K562 (cell line): Measurements from ENCODE around the gene ASB2. TPM values are rescaled to one million over a fixed set of nuclear protein-coding genes. Genes with fewer than 3 reads are reported as not detected.

Source experiments
- ATAC-seq: fragments of 200-7000 bp; cut with Tn5 transposase; 3 replicates; pipeline ENCODE4 v1.9.1; 2020; ENCODE audit warnings: moderate library complexity
- BruUV-seq: library from RNA; stranded (reverse); fragments of 400-500 nt; replicated peaks from 2 replicates; lab custom pipeline; 2021; lab: Mats Ljungman, UMichigan
- CTCF ChIA-PET: fragments of 300-600 bp; formaldehyde crosslinking; extraction: SDS; loops from one replicate; lab custom pipeline; 2021; ENCODE audit warnings: low intra/inter-chr PET ratio; lab: Yijun Ruan, JAX
- POLR2A ChIA-PET: fragments of 300-600, 350-650 bp; sonication (Branson Sonifier 250); formaldehyde crosslinking; extraction: SDS; loops from one replicate; lab custom pipeline; 2021; ENCODE audit warnings: antibody characterized with exemption, inconsistent platforms; lab: Yijun Ruan, JAX
- DNase-seq, 4 experiments: peaks; one replicate each; pipeline versions ENCODE4 v3.0.0 to v3.0.0-alpha.2; 2011 to 2018; ENCODE audit warnings: low spot score in 3 of 4, mixed read lengths in 3 of 4; ENCODE audit errors: extremely low read depth in 1 of 4
- FAIRE-seq: peaks from 2 replicates; lab custom pipeline; 2011; peaks lifted over from hg19 to GRCh38; lab: Jason Lieb, UNC
- H2AFZ ChIP-seq: 2 replicates; pipeline ENCODE4 v1.6.0; 2011; ENCODE audit warnings: low read depth, low read length, control low read depth, inconsistent platforms
- H3K27ac ChIP-seq: fragments of 200-600 bp; 3 replicates; pipeline ENCODE4 v1.8.0; 2011; ENCODE audit warnings: low read depth, mild to moderate bottlenecking, control low read depth, inconsistent platforms, low read length, moderate library complexity, mixed read lengths; ENCODE audit errors: extremely low read depth
- H3K27me3 ChIP-seq, 2 experiments: fragments of 300-600 bp in 1 of 2; 2 replicates in 1 of 2; 3 replicates in 1 of 2; pipeline versions ENCODE4 v1.6.0 to v1.8.0; 2011; ENCODE audit warnings: inconsistent platforms in 2 of 2, low read length in 2 of 2, mild to moderate bottlenecking in 1 of 2, mixed read lengths in 1 of 2, moderate library complexity in 1 of 2; ENCODE audit not compliant: control insufficient read depth in 2 of 2, insufficient read depth in 2 of 2
- H3K36me3 ChIP-seq: fragments of 300-600 bp; 3 replicates; pipeline ENCODE4 v1.8.0; 2011; ENCODE audit warnings: mild to moderate bottlenecking, low read length, inconsistent platforms; ENCODE audit not compliant: control insufficient read depth, insufficient read depth
- H3K4me1 ChIP-seq, 2 experiments: fragments of 200-600 bp in 1 of 2; replicated peaks in 1 of 2; 2 replicates in 1 of 2; 3 replicates in 1 of 2; pipeline versions ENCODE4 v1.5.1 to v1.8.0; 2011; ENCODE audit warnings: inconsistent platforms in 2 of 2, low read length in 2 of 2, mild to moderate bottlenecking in 1 of 2, mixed read lengths in 1 of 2, moderate library complexity in 1 of 2; ENCODE audit not compliant: control insufficient read depth in 2 of 2, insufficient read depth in 2 of 2
- H3K4me2 ChIP-seq: 2 replicates; pipeline ENCODE4 v1.6.1; 2011; ENCODE audit warnings: low read length, control low read depth, inconsistent platforms, mixed read lengths; ENCODE audit not compliant: insufficient read depth
- H3K4me3 ChIP-seq: fragments of 200-600 bp; sonication (generic), shearing (Covaris generic); 2 replicates; pipeline ENCODE4 v1.5.1; 2016; ENCODE audit warnings: control low read depth, inconsistent platforms
- H3K79me2 ChIP-seq: fragments of 200-600 bp; 3 replicates; pipeline ENCODE4 v1.8.0; 2011; ENCODE audit warnings: low read length, inconsistent platforms; ENCODE audit not compliant: control insufficient read depth, insufficient read depth
- H3K9ac ChIP-seq, 2 experiments: 2 replicates each; pipeline versions ENCODE4 v1.6.0 to v1.6.1; 2011; ENCODE audit warnings: low read depth in 2 of 2, low read length in 2 of 2, control low read depth in 1 of 2, inconsistent platforms in 1 of 2, mild to moderate bottlenecking in 1 of 2, mixed read lengths in 1 of 2; ENCODE audit not compliant: insufficient read depth in 1 of 2
- H3K9me1 ChIP-seq: one replicate; pipeline ENCODE4 v1.6.0; 2011; ENCODE audit warnings: inconsistent platforms, mild to moderate bottlenecking, low read length, moderate library complexity; ENCODE audit not compliant: control insufficient read depth, insufficient read depth
- H3K9me3 ChIP-seq: replicated peaks from 2 replicates; pipeline ENCODE4 v1.5.1; 2011; ENCODE audit warnings: low read depth, low read length, inconsistent platforms; ENCODE audit not compliant: control insufficient read depth, insufficient read depth
- H4K20me1 ChIP-seq: replicated peaks from 2 replicates; pipeline ENCODE4 v1.6.1; 2011; ENCODE audit warnings: low read length, inconsistent platforms, mixed read lengths; ENCODE audit not compliant: control insufficient read depth, insufficient read depth
- CHCHD3 ChIP-seq: fragments of 250-450 bp; sonication (Bioruptor Pico); IDR thresholded peaks from 2 replicates; pipeline ENCODE4 v2.1.2; 2022; ENCODE audit warnings: mild to moderate bottlenecking
- DEAF1 ChIP-seq: fragments of 450-650 bp; formaldehyde crosslinking; IDR thresholded peaks from 2 replicates; pipeline ENCODE4 v1.4.0; 2020; ENCODE audit warnings: mild to moderate bottlenecking, moderate library complexity
- E2F5 ChIP-seq: sonication (generic); formaldehyde crosslinking; IDR thresholded peaks from 2 replicates; pipeline ENCODE4 v1.8.0; 2022; ENCODE audit warnings: mild to moderate bottlenecking, missing genetic modification reagents
- HES1 ChIP-seq: fragments of 450-650 bp; IDR thresholded peaks from 2 replicates; pipeline ENCODE4 v1.6.1; 2016; ENCODE audit warnings: low read depth, mild to moderate bottlenecking, moderate library complexity
- OTX1 ChIP-seq: fragments of 450-650 bp; formaldehyde crosslinking; IDR thresholded peaks from 2 replicates; pipeline ENCODE4 v1.4.0; 2022; ENCODE audit warnings: mild to moderate bottlenecking
- POLR2H ChIP-seq: IDR thresholded peaks from 2 replicates; pipeline ENCODE4 v1.6.1; 2016; ENCODE audit warnings: missing genetic modification characterization, low read depth, mild to moderate bottlenecking, control low read depth, missing compliant biosample characterization, moderate library complexity
- RBM39 ChIP-seq: fragments of 200-400 bp; formaldehyde crosslinking; optimal IDR thresholded peaks from 2 replicates; pipeline ENCODE3; 2018; ENCODE audit warnings: low read depth, low read length
- SAFB ChIP-seq: fragments of 200-400 bp; formaldehyde crosslinking; IDR thresholded peaks from 2 replicates; pipeline ENCODE4 v1.6.1; 2017; ENCODE audit warnings: low read depth, low read length, borderline replicate concordance
- SP2 ChIP-seq: IDR thresholded peaks from 2 replicates; pipeline ENCODE4 v1.6.1; 2011; ENCODE audit warnings: mild to moderate bottlenecking, low read depth, low read length, moderate library complexity; ENCODE audit not compliant: poor library complexity, severe bottlenecking; ENCODE audit errors: extremely low read depth
- THAP7 ChIP-seq: fragments of 250-450 bp; sonication (Bioruptor Pico); IDR thresholded peaks from 2 replicates; pipeline ENCODE4 v1.5.0; 2021
- ZBED1 ChIP-seq: IDR thresholded peaks from 2 replicates; pipeline ENCODE4 v1.6.1; 2014
- ZNF253 ChIP-seq: fragments of 250-450 bp; sonication (Bioruptor Pico); conservative IDR thresholded peaks from 2 replicates; pipeline ENCODE4 v1.6.1; 2021; ENCODE audit warnings: mild to moderate bottlenecking
- ZNF518B ChIP-seq: fragments of 250-450 bp; sonication (Bioruptor Pico); IDR thresholded peaks from 2 replicates; pipeline ENCODE4 v1.5.0; 2021; ENCODE audit warnings: mild to moderate bottlenecking, moderate library complexity
- ZNF655 ChIP-seq: fragments of 250-450 bp; sonication (Bioruptor Pico); IDR thresholded peaks from 2 replicates; pipeline ENCODE4 v1.5.0; 2021
- WGBS: fragments of 100-300 bp; shearing (Covaris generic); methylation state at CpG from one replicate; pipeline ENCODE4 v1.1.6; 2016; ENCODE audit warnings: low coverage, mixed read lengths; ENCODE audit not compliant: insufficient coverage; ENCODE audit errors: missing lambda C conversion rate; 5-methylcytosine and 5-hydroxymethylcytosine counted together
- in situ Hi-C: fragments of 300-500 bp; cut with MboI; formaldehyde crosslinking; loops from 4 replicates; pipeline ENCODE4 v1.15.0; 2018; ENCODE audit warnings: inconsistent platforms, mixed read lengths
- intact Hi-C: fragments of 100-400 bp; cut with micrococcal nuclease; formaldehyde crosslinking; loops from 2 replicates; pipeline ENCODE4 v1.14.2; 2022
- polyA plus RNA-seq, 8 experiments: library from polyadenylated mRNA; depleted of rRNA in 4 of 8; stranded (reverse) in 5 of 8; unstranded in 3 of 8; fragments of >200 nt; fragmentation: Nextera tagmentation in 2 of 8; fragmentation: Illumina TruSeq in 1 of 8; extraction: Ambion mirVana in 2 of 8; extraction: Trizol in 1 of 8; gene quantifications; 2 replicates each; pipeline versions ENCODE4 v1.2.1 to v1.2.3, GENCODE V29; 2011 to 2014; ENCODE audit warnings: inconsistent platforms in 1 of 8, missing spikeins in 1 of 8
- total RNA-seq, 7 experiments: library from RNA; depleted of rRNA in 6 of 7; stranded (reverse); fragments of >200 nt in 6 of 7; fragmentation: Illumina TruSeq in 2 of 7; extraction: Trizol in 2 of 7; gene quantifications; 2 replicates each; pipeline versions ENCODE4 v1.2.1 to v1.2.3, GENCODE V29; 2011 to 2021; ENCODE audit warnings: low replicate concordance in 1 of 7

The ASB2 gene
- total and polyA plus RNA-seq, 9 of the 15 experiments (the other 6 are each of a cell fraction or from before 2014, with no cell fraction given) = not detected

- Histone ChIP-seq H3K4me2 (no peak overlapping the region), H4K20me1 (peaks cover 3% of the 10 kb centered on the region; the same call in 1 of the 2 replicates), H3K79me2 (no peaks in the 10 kb centered on the region), H3K4me3 (no peak overlapping the region), H3K9ac (no peak overlapping the region), H2AFZ (no peak overlapping the region), H3K9me3 (no peaks in the 10 kb centered on the region), H3K9me1 (no peaks in the 10 kb centered on the region), H3K4me1 (peaks cover 0 to 7% of the 10 kb centered on the region in 2 experiments; a peak in 1 of 5 replicates), H3K27me3 (peaks cover 4 to 46% of the 10 kb centered on the region in 2 experiments; a peak in 3 of 5 replicates), H3K36me3 (no peaks in the 10 kb centered on the region), H3K27ac (no peak overlapping the region)
- WGBS = 6% methylated on average over 8 of the region's 9 CpGs
- CTCF ChIA-PET = no interaction called here
- no TSS peak for BruUV-seq
- ATAC-seq (no peak), DNase-seq (no peak), FAIRE-seq (no peak)
- POLR2A ChIA-PET = no interaction called here
- intact Hi-C loops = no loop called here
- in situ Hi-C loops = loop anchor here (5.0 kb wide), 1 partner anchor 58 kb away; no protein-coding TSS in a partner anchor
- no peak for TF ChIP-seq POLR2H (tag)
- no peak for TF ChIP-seq ZNF655
- no peak for TF ChIP-seq SAFB
- TF ChIP-seq ZBED1 = no peak
- TF ChIP-seq ZNF253 (CRISPR knock-in tag) = no peak
- no peak for TF ChIP-seq HES1
- TF ChIP-seq CHCHD3 (CRISPR knock-in tag) = no peak
- TF ChIP-seq SP2 = no peak
- TF ChIP-seq OTX1 = no peak
- no peak for TF ChIP-seq E2F5 (CRISPR knock-in tag)
- no peak for TF ChIP-seq ZNF518B (CRISPR knock-in tag)
- TF ChIP-seq RBM39 = no peak
- no peak for TF ChIP-seq DEAF1 (CRISPR knock-in tag)
- TF ChIP-seq THAP7 = no peak
Measured at GRCh38 chr14:93943930-93944329, 32.4 kb downstream of the ASB2 start.
